ENCODE results near the gene FHOD1.
A peak's percentile ranks its signal among the peaks of the same experiment; 100 is the strongest.

Gene FHOD1

DNA sequence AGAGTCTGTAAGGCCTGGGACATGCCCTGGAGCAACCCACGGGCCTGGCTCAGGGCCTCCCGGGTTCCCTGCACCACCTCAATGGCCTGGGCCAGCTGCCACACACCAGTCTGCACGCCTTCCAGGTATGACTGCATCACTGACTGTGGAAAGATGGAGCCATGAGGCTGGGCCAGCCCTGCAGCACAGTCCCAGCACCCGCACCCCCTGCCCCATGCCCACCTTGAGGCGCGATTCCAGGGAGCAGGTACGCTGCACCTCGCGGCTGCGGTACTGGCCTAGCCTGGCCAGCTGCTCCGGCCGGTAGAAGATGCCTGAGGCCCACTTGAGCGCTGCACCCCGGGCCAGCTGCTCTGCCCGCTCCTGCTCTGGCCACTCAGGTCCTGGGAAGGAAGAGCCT lies 58.5 kb downstream of the FHOD1 start:
- H3K4me1 ChIP-seq (ENCODE audit: control insufficient read depth, insufficient read depth, low read length), result peaks cover 14% of the 10 kb centered on the region
- peaks cover 5% of the 10 kb centered on the region for H3K36me3 ChIP-seq (ENCODE audit: control insufficient read depth, insufficient read depth, low read length)

DNA sequence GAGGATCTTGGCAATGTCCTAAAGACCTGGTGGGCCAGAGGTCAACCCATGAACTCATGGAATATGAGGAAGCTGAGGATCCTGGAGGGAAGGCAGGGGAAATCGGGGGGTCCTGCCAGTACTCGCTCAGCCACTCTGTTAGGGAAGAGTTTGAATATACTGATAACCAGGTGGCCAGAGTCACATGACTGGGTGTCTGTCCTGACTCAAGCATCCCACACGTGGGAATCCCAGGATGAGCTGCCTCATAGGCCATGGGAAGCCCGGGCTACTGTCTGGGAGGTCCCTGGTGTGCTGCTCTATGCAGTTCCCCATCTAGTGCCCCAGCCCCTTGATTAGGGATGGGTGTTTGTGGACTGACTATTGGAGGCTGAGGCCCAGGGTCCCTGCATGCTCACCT lies 59.0 kb downstream of the FHOD1 start:
- peaks cover 14% of the 10 kb centered on the region for H3K4me1 ChIP-seq (ENCODE audit: control insufficient read depth, insufficient read depth, low read length)
- no peak overlapping the region for H3K4me3 ChIP-seq (ENCODE audit: low read length)
- no peak overlapping the region for H3K27ac ChIP-seq (ENCODE audit: low read length)

More for the DNA sequence above, 58.5 kb downstream of the FHOD1 start:
- no CpG with 5 or more reads among the region's 15 CpGs for WGBS (ENCODE audit: insufficient coverage, insufficient read length)
- H3K9me3 ChIP-seq (ENCODE audit: control insufficient read depth, insufficient read depth, low read length), result no peaks in the 10 kb centered on the region
- no peak overlapping the region for H3K27ac ChIP-seq (ENCODE audit: low read length)
- H3K4me3 ChIP-seq (ENCODE audit: low read length), result no peak overlapping the region
- peaks cover 9% of the 10 kb centered on the region; the same call in 1 of the 2 replicates for H3K27me3 ChIP-seq (ENCODE audit: control insufficient read depth, insufficient read depth, low read length)
- no peak for DNase-seq (ENCODE audit: low read depth, low spot score)

DNA sequence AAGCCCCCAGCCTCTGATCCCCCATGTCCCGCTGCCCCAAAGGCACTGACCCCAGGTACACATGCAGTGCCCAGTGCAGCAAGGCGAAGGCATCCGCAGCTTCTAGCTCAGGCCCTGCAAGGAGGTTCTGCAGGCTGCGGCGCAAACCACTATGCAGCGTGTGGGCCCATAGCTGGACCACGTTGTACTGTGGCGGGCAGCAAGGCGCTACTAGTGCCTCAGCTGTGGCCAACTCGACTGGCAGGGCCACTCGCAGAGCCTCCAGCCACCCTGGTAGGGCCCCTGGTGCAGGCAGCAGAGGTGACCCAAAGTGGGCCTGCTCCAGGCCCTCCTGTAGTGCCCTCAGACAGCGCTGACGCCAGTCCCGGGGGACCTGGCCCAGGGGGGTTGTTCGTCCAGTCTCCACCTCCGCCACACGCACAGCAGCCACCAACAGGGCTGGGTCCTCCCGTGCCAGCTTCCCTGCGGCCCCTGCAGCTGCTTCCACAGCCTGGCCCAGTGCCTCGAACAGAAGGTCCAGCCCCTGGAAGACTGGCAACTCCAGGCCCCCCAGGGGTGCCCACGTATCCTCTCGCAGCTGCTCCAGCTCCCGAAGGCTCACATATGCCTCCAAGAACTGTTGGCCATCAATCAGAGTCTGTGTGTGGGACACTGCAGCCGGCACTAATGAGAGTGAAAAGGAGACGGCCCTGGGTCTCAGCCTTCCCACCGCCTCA lies 59.9 kb downstream of the FHOD1 start:
- Histone ChIP-seq H3K4me1 (ENCODE audit: control insufficient read depth, insufficient read depth, low read length) (peaks cover 12% of the 10 kb centered on the region), H3K27ac (ENCODE audit: low read length) (no peak overlapping the region), H3K4me3 (ENCODE audit: low read length) (no peak overlapping the region), H3K27me3 (ENCODE audit: control insufficient read depth, insufficient read depth, low read length) (peaks cover 9% of the 10 kb centered on the region; the same call in 1 of the 2 replicates), H3K9me3 (ENCODE audit: control insufficient read depth, insufficient read depth, low read length) (no peaks in the 10 kb centered on the region), H3K36me3 (ENCODE audit: control insufficient read depth, insufficient read depth, low read length) (peaks cover 5% of the 10 kb centered on the region; the same call in 1 of the 2 replicates)
- no peak for DNase-seq (ENCODE audit: low read depth, low spot score)
- WGBS (ENCODE audit: insufficient coverage, insufficient read length), result no CpG with 5 or more reads among the region's 26 CpGs

More for the DNA sequence above, 59.0 kb downstream of the FHOD1 start:
- DNase-seq (ENCODE audit: low read depth, low spot score), result no peak
- peaks cover 5% of the 10 kb centered on the region; the same call in 1 of the 2 replicates for H3K36me3 ChIP-seq (ENCODE audit: control insufficient read depth, insufficient read depth, low read length)
- H3K9me3 ChIP-seq (ENCODE audit: control insufficient read depth, insufficient read depth, low read length), result no peaks in the 10 kb centered on the region
- peaks cover 9% of the 10 kb centered on the region; the same call in 1 of the 2 replicates for H3K27me3 ChIP-seq (ENCODE audit: control insufficient read depth, insufficient read depth, low read length)
- WGBS (ENCODE audit: insufficient coverage, insufficient read length), result no CpG with 5 or more reads among the region's 4 CpGs

DNA sequence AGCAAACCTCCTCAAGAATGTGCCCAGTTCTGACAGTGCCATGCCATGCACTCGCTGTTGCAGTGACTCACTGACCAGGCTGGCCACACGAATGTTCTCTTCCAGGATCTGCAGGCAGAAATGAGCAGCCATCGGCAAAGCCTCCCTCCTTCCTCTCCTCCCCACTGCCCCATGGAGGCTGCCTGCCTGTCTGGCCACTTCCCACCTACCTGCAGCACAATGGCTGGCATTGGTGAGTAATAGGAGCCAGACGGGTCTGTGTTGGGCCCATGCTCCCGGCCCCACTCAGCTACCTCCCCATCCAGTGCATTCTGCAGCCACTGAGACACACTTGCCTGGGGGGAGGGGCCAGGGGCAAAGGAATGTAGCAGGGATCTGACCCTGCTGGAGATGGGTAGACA lies 60.7 kb downstream of the FHOD1 start:
- Histone ChIP-seq H3K27ac (ENCODE audit: low read length) (no peak overlapping the region), H3K4me3 (ENCODE audit: low read length) (no peak overlapping the region), H3K27me3 (ENCODE audit: control insufficient read depth, insufficient read depth, low read length) (peaks cover 9% of the 10 kb centered on the region; the same call in 1 of the 2 replicates), H3K9me3 (ENCODE audit: control insufficient read depth, insufficient read depth, low read length) (no peaks in the 10 kb centered on the region), H3K36me3 (ENCODE audit: control insufficient read depth, insufficient read depth, low read length) (peaks cover 5% of the 10 kb centered on the region; the same call in 1 of the 2 replicates), H3K4me1 (ENCODE audit: control insufficient read depth, insufficient read depth, low read length) (peaks cover 12% of the 10 kb centered on the region)
- WGBS (ENCODE audit: insufficient coverage, insufficient read length), result no CpG with 5 or more reads among the region's 5 CpGs
- no peak for DNase-seq (ENCODE audit: low read depth, low spot score)

DNA sequence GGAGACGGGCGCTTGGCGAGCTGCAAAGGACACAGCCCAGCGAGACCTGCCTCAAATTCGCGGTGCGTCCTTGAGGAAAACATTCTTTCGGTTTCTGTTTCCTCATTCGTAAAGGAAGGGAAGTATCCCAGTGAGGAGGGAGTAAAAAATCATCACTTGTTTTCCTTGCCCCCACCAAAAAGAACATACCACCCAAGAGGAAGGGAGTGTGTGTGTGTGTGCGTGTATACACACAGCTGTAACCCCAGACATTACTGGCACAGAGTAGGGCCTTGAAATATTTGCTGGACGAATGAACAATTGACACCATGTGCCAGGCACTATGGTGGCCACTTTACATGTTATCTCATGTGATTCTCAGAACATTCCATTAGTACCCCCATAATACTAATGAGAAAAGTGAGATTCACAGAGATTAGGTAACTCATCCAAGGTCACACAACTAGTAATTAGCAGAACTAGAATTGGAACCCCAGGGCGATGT lies 61.6 kb downstream of the FHOD1 start:
- no peak overlapping the region for H3K27ac ChIP-seq (ENCODE audit: low read length)
- DNase-seq (ENCODE audit: low read depth, low spot score), result no peak
- H3K27me3 ChIP-seq (ENCODE audit: control insufficient read depth, insufficient read depth, low read length), result peaks cover 9% of the 10 kb centered on the region; the same call in 1 of the 2 replicates
- H3K4me1 ChIP-seq (ENCODE audit: control insufficient read depth, insufficient read depth, low read length), result peaks cover 12% of the 10 kb centered on the region
- no peaks in the 10 kb centered on the region for H3K9me3 ChIP-seq (ENCODE audit: control insufficient read depth, insufficient read depth, low read length)
- peaks cover 5% of the 10 kb centered on the region; the same call in 1 of the 2 replicates for H3K36me3 ChIP-seq (ENCODE audit: control insufficient read depth, insufficient read depth, low read length)
- WGBS (ENCODE audit: insufficient coverage, insufficient read length), result no CpG with 5 or more reads among the region's 12 CpGs
- H3K4me3 ChIP-seq (ENCODE audit: low read length), result no peak overlapping the region

DNA sequence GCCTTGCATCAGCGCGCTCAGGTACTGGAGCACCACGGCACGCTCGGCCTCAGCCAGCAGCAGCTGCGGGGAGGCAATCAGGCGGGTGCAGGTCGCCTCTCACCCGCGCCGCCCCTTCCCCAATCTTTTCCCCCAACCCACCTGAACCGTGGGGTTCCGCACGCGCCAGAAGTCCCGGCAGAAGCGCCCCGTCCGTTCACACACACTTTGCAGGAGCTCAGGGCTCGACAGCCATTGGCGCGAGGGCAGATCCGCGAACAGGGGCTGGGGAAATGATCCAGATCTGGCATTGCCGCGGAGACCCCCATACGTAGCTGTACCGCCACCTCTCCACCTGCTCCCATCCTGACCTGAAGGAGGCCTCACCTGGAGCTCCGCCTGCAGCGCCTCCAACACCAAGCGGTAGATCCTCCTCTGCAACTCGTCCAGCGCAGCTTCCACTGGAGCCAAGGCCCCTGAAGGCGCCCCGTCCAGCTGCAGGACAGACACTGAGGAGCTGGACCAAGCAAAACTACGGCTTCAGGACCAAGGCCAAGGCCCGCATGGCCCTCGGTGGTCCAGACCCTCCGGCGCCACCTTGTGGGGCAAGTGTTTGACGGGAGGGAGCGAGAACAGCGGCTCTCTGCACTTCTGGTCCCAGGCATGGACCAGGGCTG lies 62.2 kb downstream of the FHOD1 start:
- no peaks in the 10 kb centered on the region for H3K9me3 ChIP-seq (ENCODE audit: control insufficient read depth, insufficient read depth, low read length)
- peaks cover 9% of the 10 kb centered on the region; the same call in 1 of the 2 replicates for H3K27me3 ChIP-seq (ENCODE audit: control insufficient read depth, insufficient read depth, low read length)
- peaks cover 5% of the 10 kb centered on the region; the same call in 1 of the 2 replicates for H3K36me3 ChIP-seq (ENCODE audit: control insufficient read depth, insufficient read depth, low read length)
- peaks cover 12% of the 10 kb centered on the region for H3K4me1 ChIP-seq (ENCODE audit: control insufficient read depth, insufficient read depth, low read length)
- H3K27ac ChIP-seq (ENCODE audit: low read length), result no peak overlapping the region
- DNase-seq (ENCODE audit: low read depth, low spot score), result no peak
- no CpG with 5 or more reads among the region's 43 CpGs for WGBS (ENCODE audit: insufficient coverage, insufficient read length)
- peak overlapping the region; percentile 96; the same call in 1 of the 2 replicates for H3K4me3 ChIP-seq (ENCODE audit: low read length)

DNA sequence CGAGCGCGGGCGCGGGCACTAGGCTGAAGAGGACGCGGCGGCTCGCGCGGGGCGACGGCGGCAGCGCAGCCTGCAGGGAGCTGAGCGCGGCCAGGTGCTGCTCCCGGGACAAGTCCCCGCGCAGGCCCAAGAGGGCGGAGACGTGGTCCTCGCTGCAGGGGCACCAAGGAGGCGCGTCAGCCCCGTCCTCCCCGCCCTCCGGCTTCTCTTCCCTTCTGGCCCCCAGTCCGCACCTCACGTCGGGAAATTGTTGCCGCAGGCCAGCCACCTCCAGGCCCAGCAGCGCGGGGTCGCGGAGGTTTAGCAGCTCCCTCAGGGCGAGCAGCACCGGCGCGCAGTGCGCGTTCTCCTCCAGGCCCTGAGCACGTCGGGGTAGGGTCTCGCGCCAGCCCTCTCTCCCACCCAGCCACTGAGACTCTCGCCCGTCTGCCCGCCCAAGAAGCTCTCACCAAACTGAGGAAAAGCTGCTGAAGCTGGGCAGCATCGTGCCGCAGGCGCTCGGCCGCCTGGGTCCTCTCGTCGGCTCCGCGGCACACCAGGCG lies 62.8 kb downstream of the FHOD1 start:
- peak overlapping the region; percentile 96; the same call in 1 of the 2 replicates for H3K4me3 ChIP-seq (ENCODE audit: low read length)
- peaks cover 5% of the 10 kb centered on the region; the same call in 1 of the 2 replicates for H3K36me3 ChIP-seq (ENCODE audit: control insufficient read depth, insufficient read depth, low read length)
- peaks cover 9% of the 10 kb centered on the region; the same call in 1 of the 2 replicates for H3K27me3 ChIP-seq (ENCODE audit: control insufficient read depth, insufficient read depth, low read length)
- no peaks in the 10 kb centered on the region for H3K9me3 ChIP-seq (ENCODE audit: control insufficient read depth, insufficient read depth, low read length)
- H3K4me1 ChIP-seq (ENCODE audit: control insufficient read depth, insufficient read depth, low read length), result peaks cover 12% of the 10 kb centered on the region
- H3K27ac ChIP-seq (ENCODE audit: low read length), result no peak overlapping the region
- DNase-seq (ENCODE audit: low read depth, low spot score), result no peak
- WGBS (ENCODE audit: insufficient coverage, insufficient read length), result no CpG with 5 or more reads among the region's 59 CpGs

DNA sequence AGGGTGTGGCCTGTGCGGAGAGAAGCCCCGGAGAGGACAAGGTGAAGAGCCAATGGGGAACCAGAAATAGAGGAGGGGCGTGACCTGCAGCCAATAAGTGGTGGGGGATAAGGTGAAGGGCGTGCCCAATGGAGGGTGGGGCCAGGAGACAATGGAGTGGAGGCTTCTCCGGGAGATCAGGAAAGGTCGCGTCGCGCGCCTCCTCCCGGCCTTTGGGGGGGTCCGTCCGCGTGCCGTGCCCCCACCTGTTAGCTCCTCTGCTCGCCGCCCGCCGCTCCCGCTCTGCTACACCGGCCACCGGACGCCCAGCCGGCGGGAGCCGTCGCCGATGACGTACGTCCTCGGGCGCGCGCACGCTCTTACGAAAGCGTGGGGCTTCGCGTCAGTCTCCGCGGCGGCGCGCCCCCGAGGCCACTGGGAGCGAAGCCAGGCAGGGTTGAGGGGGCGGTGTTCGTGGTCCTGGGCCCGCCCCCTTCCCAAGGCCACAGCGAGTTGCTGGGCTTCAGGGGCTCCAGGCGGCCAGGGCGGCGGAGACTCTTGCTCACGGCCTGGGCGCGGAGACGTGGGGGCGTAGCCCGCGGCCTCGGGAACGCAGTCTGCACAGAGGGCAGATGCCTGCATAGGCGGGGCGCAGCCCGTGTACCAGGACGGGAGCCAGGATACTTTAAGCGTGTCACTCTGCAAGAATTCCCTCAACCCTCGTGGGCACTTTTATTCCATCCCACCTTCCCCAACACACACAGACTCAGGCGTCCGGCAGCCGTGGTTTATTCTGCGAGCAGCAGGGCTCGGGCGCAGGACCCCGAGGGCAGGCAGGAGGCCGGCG lies 63.4 kb downstream of the FHOD1 start, which contains the start of gene MATCAP1:
Gene MATCAP1, minus strand, starts transcription at position 337 of the 826 bp plus-strand sequence. CDS start 3,353 bp downstream, outside the sequence.
- no peak for DNase-seq (ENCODE audit: low read depth, low spot score)
- Histone ChIP-seq H3K27ac (ENCODE audit: low read length) (no peak within 1 kb of the TSS), H3K9me3 (ENCODE audit: control insufficient read depth, insufficient read depth, low read length) (no peaks in the 10 kb centered on the region), H3K27me3 (ENCODE audit: control insufficient read depth, insufficient read depth, low read length) (peaks cover 9% of the 10 kb centered on the region; the same call in 1 of the 2 replicates), H3K36me3 (ENCODE audit: control insufficient read depth, insufficient read depth, low read length) (peaks cover 5% of the 10 kb centered on the region; the same call in 1 of the 2 replicates), H3K4me3 (ENCODE audit: low read length) (peak within 1 kb of the TSS; percentile 96; the same call in 1 of the 2 replicates), H3K4me1 (ENCODE audit: control insufficient read depth, insufficient read depth, low read length) (peaks cover 12% of the 10 kb centered on the region)
- no CpG with 5 or more reads among the region's 77 CpGs for WGBS (ENCODE audit: insufficient coverage, insufficient read length)

DNA sequence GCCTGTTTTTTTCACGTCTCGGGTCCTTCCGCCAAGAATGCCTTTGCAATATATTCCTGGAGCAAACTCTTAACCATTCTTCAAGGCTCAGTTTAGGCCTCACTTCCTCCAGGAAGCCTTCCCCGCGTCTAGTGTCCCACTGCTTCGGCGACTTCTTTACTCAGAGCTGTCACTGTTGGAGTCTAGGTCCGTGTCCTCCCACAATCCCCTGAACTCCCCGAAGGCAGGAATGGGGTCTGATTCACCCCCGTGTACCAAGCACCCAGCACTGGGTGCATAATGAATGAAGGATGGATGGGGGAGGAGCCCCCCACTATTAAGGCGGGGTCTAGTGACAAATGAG lies 64.0 kb downstream of the FHOD1 start:
- no CpG with 5 or more reads among the region's 11 CpGs for WGBS (ENCODE audit: insufficient coverage, insufficient read length)
- peaks cover 12% of the 10 kb centered on the region for H3K4me1 ChIP-seq (ENCODE audit: control insufficient read depth, insufficient read depth, low read length)
- no peaks in the 10 kb centered on the region for H3K9me3 ChIP-seq (ENCODE audit: control insufficient read depth, insufficient read depth, low read length)
- H3K27me3 ChIP-seq (ENCODE audit: control insufficient read depth, insufficient read depth, low read length), result peaks cover 9% of the 10 kb centered on the region; the same call in 1 of the 2 replicates
- no peak for DNase-seq (ENCODE audit: low read depth, low spot score)
- H3K36me3 ChIP-seq (ENCODE audit: control insufficient read depth, insufficient read depth, low read length), result peaks cover 5% of the 10 kb centered on the region; the same call in 1 of the 2 replicates
- H3K4me3 ChIP-seq (ENCODE audit: low read length), result peak overlapping the region; percentile 96; the same call in 1 of the 2 replicates
- H3K27ac ChIP-seq (ENCODE audit: low read length), result no peak overlapping the region
